ENCODE measurements around the gene ZFYVE28. TPM values are rescaled to one million over a fixed set of nuclear protein-coding genes. Genes with fewer than 3 reads are reported as not detected.
"Not testable (repeated sequence)": the region's sequence is repeated elsewhere in the genome, so short reads cannot be mapped to it uniquely, and the experiment has no call there.

ZFYVE28 gene
- 6.3 TPM for total RNA-seq (ENCODE audit: insufficient read depth, low replicate concordance)

GRCh38 chr4:2417765-2418649 is at the start of gene ZFYVE28:
ZFYVE28 (minus strand) TSS chr4:2418645; CDS start chr4:2418323, 322 bp downstream.
- no peak for DNase-seq (ENCODE audit: low spot score)

- not testable (repeated sequence) for DNase-seq (ENCODE audit: low spot score)
These were observed 47.1 kb upstream of the ZFYVE28 start for GRCh38 chr4:2465544-2465943.

GRCh38 chr4:2465032-2465431 is 46.6 kb upstream of the ZFYVE28 start:
- no peak for DNase-seq (ENCODE audit: low spot score)

- DNase-seq (ENCODE audit: low spot score): no peak
These were observed 44.7 kb upstream of the ZFYVE28 start for GRCh38 chr4:2462992-2463762.

- peak; percentile 77 for DNase-seq (ENCODE audit: low spot score)
These were observed 44.0 kb upstream of the ZFYVE28 start for GRCh38 chr4:2462218-2462991.

- no peak for DNase-seq (ENCODE audit: low spot score)
These were observed 43.0 kb upstream of the ZFYVE28 start for GRCh38 chr4:2461246-2461960.

- DNase-seq (ENCODE audit: low spot score): no peak
These were observed 41.3 kb upstream of the ZFYVE28 start for GRCh38 chr4:2459589-2460349.

GRCh38 chr4:2458546-2459491 is 40.4 kb upstream of the ZFYVE28 start:
- DNase-seq (ENCODE audit: low spot score): no peak

- DNase-seq (ENCODE audit: low spot score): no peak
These were observed 39.2 kb upstream of the ZFYVE28 start for GRCh38 chr4:2457481-2458295.

- no peak for DNase-seq (ENCODE audit: low spot score)
These were observed 33.7 kb upstream of the ZFYVE28 start for GRCh38 chr4:2451821-2452785.

GRCh38 chr4:2451036-2451520 is 32.6 kb upstream of the ZFYVE28 start:
- DNase-seq (ENCODE audit: low spot score): no peak

GRCh38 chr4:2450394-2451035 is 32.1 kb upstream of the ZFYVE28 start:
- no peak for DNase-seq (ENCODE audit: low spot score)

- DNase-seq (ENCODE audit: low spot score): no peak
These were observed 31.3 kb upstream of the ZFYVE28 start for GRCh38 chr4:2449511-2450392.

- no peak for DNase-seq (ENCODE audit: low spot score)
These were observed 30.6 kb upstream of the ZFYVE28 start for GRCh38 chr4:2449051-2449450.

GRCh38 chr4:2448589-2448988 is 30.1 kb upstream of the ZFYVE28 start:
- DNase-seq (ENCODE audit: low spot score): no peak
